OCI-LY7 (cell line): ENCODE data around the gene MAN1C1.

Experiments
- EZH2phosphoT487 ChIP-seq: fragments of 200-600 bp; sonication (generic); IDR thresholded peaks from 2 replicates; pipeline ENCODE4 v1.6.1; 2018; ENCODE audit warnings: low read depth, borderline replicate concordance, mild to moderate bottlenecking, mixed run types, antibody characterized with exemption, low read length, moderate library complexity, mixed read lengths
- TF ChIP-seq, protein P1 (sequence below): fragments of 200-600 bp; sonication (generic); conservative IDR thresholded peaks from 2 replicates; pipeline ENCODE4 v1.5.1; 2014; ENCODE audit warnings: mild to moderate bottlenecking, antibody characterized with exemption, low read length, moderate library complexity, mixed read lengths

DNA sequence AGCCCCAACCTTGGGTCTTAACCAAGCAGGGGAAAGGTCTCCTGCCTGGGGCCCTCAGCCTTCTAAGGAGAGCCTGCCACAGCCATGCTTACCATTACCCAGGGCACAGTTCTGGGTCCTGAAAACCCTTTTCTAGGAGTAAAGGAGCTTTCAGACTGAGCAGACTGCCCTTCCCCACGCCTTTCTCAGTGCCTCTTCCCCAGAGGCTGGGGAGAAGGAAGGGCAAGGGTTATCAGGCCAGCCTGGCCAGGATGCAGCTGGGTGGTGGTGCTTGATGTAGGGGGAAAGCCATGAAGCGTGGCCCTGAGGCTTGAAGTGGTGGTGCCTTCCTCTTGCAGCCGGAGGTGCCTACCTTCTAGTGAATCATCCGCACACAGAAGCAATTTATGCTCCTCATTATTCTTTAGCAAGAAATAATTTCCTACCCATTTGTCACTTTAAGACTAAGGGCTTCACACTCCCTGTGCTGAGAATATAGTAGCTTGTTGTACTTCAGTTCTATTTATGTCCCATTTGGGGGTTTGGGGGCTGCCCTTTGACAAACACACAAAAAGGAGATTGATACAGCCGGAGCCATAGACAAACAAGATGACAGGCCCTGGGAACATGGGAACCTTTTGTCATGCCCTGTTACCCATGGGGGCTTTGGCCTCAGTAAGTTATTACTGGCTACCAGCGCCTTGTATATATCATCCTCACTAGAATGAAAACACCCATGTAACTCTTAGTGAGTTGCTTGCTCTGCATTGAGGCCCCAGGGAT is 40.7 kb downstream of the MAN1C1 start:
- TF ChIP-seq, protein P1, sequence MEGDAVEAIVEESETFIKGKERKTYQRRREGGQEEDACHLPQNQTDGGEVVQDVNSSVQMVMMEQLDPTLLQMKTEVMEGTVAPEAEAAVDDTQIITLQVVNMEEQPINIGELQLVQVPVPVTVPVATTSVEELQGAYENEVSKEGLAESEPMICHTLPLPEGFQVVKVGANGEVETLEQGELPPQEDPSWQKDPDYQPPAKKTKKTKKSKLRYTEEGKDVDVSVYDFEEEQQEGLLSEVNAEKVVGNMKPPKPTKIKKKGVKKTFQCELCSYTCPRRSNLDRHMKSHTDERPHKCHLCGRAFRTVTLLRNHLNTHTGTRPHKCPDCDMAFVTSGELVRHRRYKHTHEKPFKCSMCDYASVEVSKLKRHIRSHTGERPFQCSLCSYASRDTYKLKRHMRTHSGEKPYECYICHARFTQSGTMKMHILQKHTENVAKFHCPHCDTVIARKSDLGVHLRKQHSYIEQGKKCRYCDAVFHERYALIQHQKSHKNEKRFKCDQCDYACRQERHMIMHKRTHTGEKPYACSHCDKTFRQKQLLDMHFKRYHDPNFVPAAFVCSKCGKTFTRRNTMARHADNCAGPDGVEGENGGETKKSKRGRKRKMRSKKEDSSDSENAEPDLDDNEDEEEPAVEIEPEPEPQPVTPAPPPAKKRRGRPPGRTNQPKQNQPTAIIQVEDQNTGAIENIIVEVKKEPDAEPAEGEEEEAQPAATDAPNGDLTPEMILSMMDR = no peak
- TF ChIP-seq EZH2phosphoT487 = no peak
